Kidney (tissue), 14 donors: ENCODE data around the gene STPG2. TPM values are rescaled to one million over a fixed set of nuclear protein-coding genes. Genes with fewer than 3 reads are reported as not detected.

ENCODE experiments used
- DNase-seq, 5 donors: peaks; one replicate each; pipeline ENCODE4 v3.0.0-alpha.2; 2013 to 2020
- FAIRE-seq: peaks from 2 replicates; lab custom pipeline; 2012; peaks lifted over from hg19 to GRCh38; lab: Jason Lieb, UNC
- H3K27ac ChIP-seq, 2 donors: one replicate each; pipeline ENCODE4 v1.7.0; 2013; ENCODE audit warnings: low read depth in 2 of 2, low read length in 2 of 2, inconsistent platforms in 1 of 2
- H3K27me3 ChIP-seq: one replicate; pipeline ENCODE4 v1.7.1; 2013; ENCODE audit warnings: low read length, inconsistent platforms; ENCODE audit not compliant: control insufficient read depth, insufficient read depth
- H3K36me3 ChIP-seq, 3 donors: one replicate each; pipeline versions ENCODE4 v1.7.0 to v1.7.1; 2013; ENCODE audit warnings: low read length in 3 of 3, control low read depth in 1 of 3, inconsistent platforms in 1 of 3; ENCODE audit not compliant: insufficient read depth in 3 of 3, control insufficient read depth in 2 of 3
- H3K4me1 ChIP-seq, 3 donors: one replicate each; pipeline versions ENCODE4 v1.7.0 to v1.7.1; 2013; ENCODE audit warnings: low read length in 3 of 3, inconsistent platforms in 1 of 3, low read depth in 1 of 3; ENCODE audit not compliant: control insufficient read depth in 2 of 3, insufficient read depth in 2 of 3
- H3K4me3 ChIP-seq, 3 donors: one replicate each; pipeline versions ENCODE4 v1.7.0 to v1.8.1; 2013; ENCODE audit warnings: low read length in 3 of 3, control low read depth in 1 of 3, inconsistent platforms in 1 of 3
- H3K9ac ChIP-seq, 3 donors: one replicate each; pipeline versions ENCODE4 v1.7.0 to v1.7.1; 2013; ENCODE audit warnings: low read length in 3 of 3, control low read depth in 1 of 3, inconsistent platforms in 1 of 3
- H3K9me3 ChIP-seq, 3 donors: one replicate each; pipeline versions ENCODE4 v1.7.0 to v1.7.1; 2013; ENCODE audit warnings: low read length in 3 of 3, control low read depth in 1 of 3, inconsistent platforms in 1 of 3; ENCODE audit not compliant: control insufficient read depth in 2 of 3, insufficient read depth in 1 of 3
- intact Hi-C: fragments of 100-400 bp; cut with DNase I; formaldehyde crosslinking; loops from one replicate; pipeline ENCODE4 v1.11.1; 2022
- polyA plus RNA-seq: library from polyadenylated mRNA; stranded (reverse); fragments of 350-450 nt; fragmentation: Illumina TruSeq; extraction: RNeasy Lipid Tissue Mini Kit (QIAGEN cat#74804); gene quantifications from one replicate; pipeline ENCODE4 v1.2.3, GENCODE V29; 2014; ENCODE audit warnings: low read depth, low replicate concordance; ENCODE audit not compliant: insufficient read depth
- total RNA-seq: library from RNA; stranded (reverse); fragmentation: NEBNext Ultra II Directional; extraction: Animal tissue kit (Norgen Biotek cat#: 25700); gene quantifications from one replicate; pipeline ENCODE4 v1.2.1, GENCODE V29; 2021
- TF ChIP-seq, protein P1 (sequence below): IDR thresholded peaks from 3 replicates; pipeline ENCODE4 v1.5.1; 2012; ENCODE audit warnings: mild to moderate bottlenecking, moderate library complexity, borderline replicate concordance; ENCODE audit not compliant: insufficient read depth; ENCODE audit errors: extremely low read depth
- donor health status: control.
- donor health status: control.
- donor health status: control.
- donor health status: control.
- donor health status: control.
- donor health status: DM: yes; HTN: yes; CAD: no.
- donor health status: Normal renal cell carcinoma (clear cell type).

Gene STPG2
- total and polyA plus RNA-seq, 2 donors from 2014 or later = 0.43 to 1.1 TPM

DNA sequence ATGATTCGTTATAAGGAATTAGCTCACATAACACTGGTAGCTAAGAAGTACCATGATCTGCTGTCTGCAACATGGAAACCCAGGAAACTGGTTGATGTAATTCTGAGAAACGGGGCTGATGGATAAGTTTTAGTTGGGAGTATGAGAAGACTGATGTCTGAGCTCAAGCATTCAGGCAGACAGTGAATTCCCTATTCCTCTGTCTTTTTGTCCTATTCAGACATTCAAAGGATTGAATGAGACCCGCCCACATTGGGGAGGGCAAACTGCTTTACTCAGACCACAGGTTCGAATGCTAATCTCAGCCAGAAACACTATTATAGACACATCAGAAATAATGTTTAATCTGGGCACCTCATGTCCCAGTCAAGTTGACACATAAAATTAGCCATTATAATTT is 515.5 kb downstream of the STPG2 start:
- DNase-seq (no peak), FAIRE-seq (no peak)
- no peaks in the 10 kb centered on the region for H3K9me3 ChIP-seq
- TF ChIP-seq, protein P1, sequence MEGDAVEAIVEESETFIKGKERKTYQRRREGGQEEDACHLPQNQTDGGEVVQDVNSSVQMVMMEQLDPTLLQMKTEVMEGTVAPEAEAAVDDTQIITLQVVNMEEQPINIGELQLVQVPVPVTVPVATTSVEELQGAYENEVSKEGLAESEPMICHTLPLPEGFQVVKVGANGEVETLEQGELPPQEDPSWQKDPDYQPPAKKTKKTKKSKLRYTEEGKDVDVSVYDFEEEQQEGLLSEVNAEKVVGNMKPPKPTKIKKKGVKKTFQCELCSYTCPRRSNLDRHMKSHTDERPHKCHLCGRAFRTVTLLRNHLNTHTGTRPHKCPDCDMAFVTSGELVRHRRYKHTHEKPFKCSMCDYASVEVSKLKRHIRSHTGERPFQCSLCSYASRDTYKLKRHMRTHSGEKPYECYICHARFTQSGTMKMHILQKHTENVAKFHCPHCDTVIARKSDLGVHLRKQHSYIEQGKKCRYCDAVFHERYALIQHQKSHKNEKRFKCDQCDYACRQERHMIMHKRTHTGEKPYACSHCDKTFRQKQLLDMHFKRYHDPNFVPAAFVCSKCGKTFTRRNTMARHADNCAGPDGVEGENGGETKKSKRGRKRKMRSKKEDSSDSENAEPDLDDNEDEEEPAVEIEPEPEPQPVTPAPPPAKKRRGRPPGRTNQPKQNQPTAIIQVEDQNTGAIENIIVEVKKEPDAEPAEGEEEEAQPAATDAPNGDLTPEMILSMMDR = no peak
- H3K4me1 ChIP-seq = no peaks in the 10 kb centered on the region
- H3K36me3 ChIP-seq = no peaks in the 10 kb centered on the region
- intact Hi-C loops = no loop called here
- no peaks in the 10 kb centered on the region for H3K27me3 ChIP-seq
- H3K27ac ChIP-seq = no peak overlapping the region
- no peak overlapping the region for H3K4me3 ChIP-seq
- H3K9ac ChIP-seq = no peak overlapping the region

DNA sequence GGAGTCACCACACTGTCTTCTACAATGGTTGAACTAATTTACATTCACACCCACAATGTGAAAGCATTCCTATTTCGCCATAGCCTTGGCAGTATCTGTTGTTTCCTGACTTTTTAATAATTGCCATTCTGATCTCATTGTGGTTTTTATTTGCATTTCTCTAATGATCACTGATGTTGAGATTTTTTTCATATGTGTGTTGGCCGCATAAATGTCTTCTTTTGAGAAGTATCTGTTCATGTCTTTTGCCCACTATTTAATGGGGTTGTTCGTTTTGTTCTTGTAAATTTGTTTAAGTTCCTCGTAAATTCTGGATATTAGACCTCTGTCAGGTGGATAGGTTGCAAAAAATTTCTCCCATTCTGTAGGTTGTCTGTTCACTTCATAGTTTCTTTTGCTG is 519.1 kb downstream of the STPG2 start:
- FAIRE-seq (no peak), DNase-seq (no peak)
- Histone ChIP-seq H3K27ac (no peak overlapping the region), H3K4me3 (no peak overlapping the region), H3K9me3 (peaks cover 0 to 8% (median 3%) of the 10 kb centered on the region in 3 donors), H3K27me3 (no peaks in the 10 kb centered on the region), H3K9ac (no peak overlapping the region), H3K4me1 (no peaks in the 10 kb centered on the region), H3K36me3 (no peaks in the 10 kb centered on the region)
- intact Hi-C loops = no loop called here
- TF ChIP-seq, protein P1 = no peak

DNA sequence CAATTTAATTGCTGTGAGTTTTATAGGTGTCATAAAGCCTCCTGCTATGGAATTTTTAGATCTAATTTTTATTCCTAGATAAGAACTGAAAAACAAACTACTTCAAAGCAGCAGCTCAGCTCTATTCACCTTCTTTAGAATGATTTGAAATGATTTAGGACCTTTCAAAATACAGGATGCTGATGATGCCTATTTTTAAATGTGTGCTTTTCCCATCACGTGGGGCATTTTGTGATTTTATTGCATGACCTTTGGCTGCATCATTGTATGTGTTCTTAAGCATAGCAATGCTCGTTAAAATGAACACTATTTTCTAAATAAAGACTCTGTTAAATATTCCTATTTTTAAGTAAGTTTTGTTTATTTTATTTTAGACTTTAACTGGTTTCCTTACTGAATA is 537.3 kb downstream of the STPG2 start:
- no peak overlapping the region for H3K9ac ChIP-seq
- H3K4me1 ChIP-seq = no peaks in the 10 kb centered on the region
- H3K9me3 ChIP-seq = no peaks in the 10 kb centered on the region
- no peak overlapping the region for H3K27ac ChIP-seq
- H3K36me3 ChIP-seq = no peaks in the 10 kb centered on the region
- DNase-seq = peak in 1 of 5 donors; percentile 24
- no peaks in the 10 kb centered on the region for H3K27me3 ChIP-seq
- H3K4me3 ChIP-seq = no peak overlapping the region
- TF ChIP-seq, protein P1 = no peak
- no peak for FAIRE-seq
- intact Hi-C loops = no loop called here

DNA sequence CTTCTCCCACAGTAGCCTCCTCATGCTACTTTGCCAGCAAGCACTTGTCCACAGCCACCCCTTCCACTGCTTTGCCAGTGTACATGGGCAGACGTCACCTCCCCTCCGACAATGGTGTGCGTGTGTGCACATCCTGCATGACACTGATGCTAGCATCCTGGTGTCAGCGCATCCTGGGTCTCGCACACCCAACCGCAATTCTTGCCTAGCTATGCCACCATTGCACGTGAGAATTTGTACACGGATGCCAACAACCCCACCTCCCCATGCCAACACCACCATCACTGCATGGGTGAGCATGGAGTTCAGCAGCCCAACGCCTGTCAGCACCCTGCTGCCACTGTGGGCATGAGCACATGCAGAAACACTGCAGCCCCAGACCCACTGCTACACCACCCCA is 550.0 kb downstream of the STPG2 start:
- TF ChIP-seq, protein P1 = no peak
- Histone ChIP-seq H3K36me3 (no peaks in the 10 kb centered on the region), H3K4me3 (no peak overlapping the region), H3K9ac (no peak overlapping the region), H3K27ac (no peak overlapping the region), H3K4me1 (no peaks in the 10 kb centered on the region), H3K9me3 (no peaks in the 10 kb centered on the region), H3K27me3 (no peaks in the 10 kb centered on the region)
- FAIRE-seq (no peak), DNase-seq (peak in 1 of 5 donors; percentile 54)
- intact Hi-C loops = no loop called here
